DND-41 (cell line): ENCODE results near the gene MAPKAPK3.

ENCODE experiments used
- EZH2 ChIP-seq: IDR thresholded peaks from 3 replicates; pipeline ENCODE4 v1.6.1; 2012; ENCODE audit warnings: borderline replicate concordance, low read depth, mild to moderate bottlenecking, moderate library complexity, low read length, inconsistent platforms; ENCODE audit not compliant: severe bottlenecking
- TF ChIP-seq, protein P1 (sequence below): IDR thresholded peaks from 2 replicates; pipeline ENCODE4 v1.5.1; 2012; ENCODE audit warnings: borderline replicate concordance, low read length, moderate library complexity, mild to moderate bottlenecking; ENCODE audit not compliant: poor library complexity, severe bottlenecking; ENCODE audit errors: extremely low read depth

DNA sequence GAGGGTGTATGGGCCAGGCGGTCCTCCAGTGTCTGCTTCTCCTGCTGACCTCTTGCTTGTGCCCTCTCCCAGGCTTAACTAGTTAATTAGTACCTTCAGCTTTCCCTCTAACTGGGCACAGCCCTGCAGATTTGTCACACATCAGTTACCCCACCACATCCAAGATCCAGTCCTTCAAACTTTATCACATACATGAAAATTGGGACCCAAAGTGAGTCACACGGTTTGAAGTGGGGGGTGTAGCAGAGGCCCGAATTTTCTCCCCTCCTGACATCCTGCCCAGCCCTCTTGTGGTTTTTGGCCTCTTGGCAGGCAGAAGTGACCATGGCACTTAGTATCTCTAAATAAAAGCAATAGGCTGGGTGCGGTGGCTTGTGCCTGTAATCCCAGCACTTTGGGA lies 3.9 kb downstream of the MAPKAPK3 start:
- TF ChIP-seq, protein P1, sequence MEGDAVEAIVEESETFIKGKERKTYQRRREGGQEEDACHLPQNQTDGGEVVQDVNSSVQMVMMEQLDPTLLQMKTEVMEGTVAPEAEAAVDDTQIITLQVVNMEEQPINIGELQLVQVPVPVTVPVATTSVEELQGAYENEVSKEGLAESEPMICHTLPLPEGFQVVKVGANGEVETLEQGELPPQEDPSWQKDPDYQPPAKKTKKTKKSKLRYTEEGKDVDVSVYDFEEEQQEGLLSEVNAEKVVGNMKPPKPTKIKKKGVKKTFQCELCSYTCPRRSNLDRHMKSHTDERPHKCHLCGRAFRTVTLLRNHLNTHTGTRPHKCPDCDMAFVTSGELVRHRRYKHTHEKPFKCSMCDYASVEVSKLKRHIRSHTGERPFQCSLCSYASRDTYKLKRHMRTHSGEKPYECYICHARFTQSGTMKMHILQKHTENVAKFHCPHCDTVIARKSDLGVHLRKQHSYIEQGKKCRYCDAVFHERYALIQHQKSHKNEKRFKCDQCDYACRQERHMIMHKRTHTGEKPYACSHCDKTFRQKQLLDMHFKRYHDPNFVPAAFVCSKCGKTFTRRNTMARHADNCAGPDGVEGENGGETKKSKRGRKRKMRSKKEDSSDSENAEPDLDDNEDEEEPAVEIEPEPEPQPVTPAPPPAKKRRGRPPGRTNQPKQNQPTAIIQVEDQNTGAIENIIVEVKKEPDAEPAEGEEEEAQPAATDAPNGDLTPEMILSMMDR, result no peak
- no peak for TF ChIP-seq EZH2
